Inflammatory macrophage (primary cell): Measurements from ENCODE around the gene SGO2.
"Not testable (repeated sequence)": the region's sequence is repeated elsewhere in the genome, so short reads cannot be mapped to it uniquely, and the experiment has no call there.

Source experiments
- DNase-seq, 2 donors: peaks; one replicate each; pipeline ENCODE4 v3.0.0-alpha.2; 2020 to 2022

Gene SGO2

GRCh38 chr2:200622106-200622505 lies 96.1 kb downstream of the SGO2 start:
- no peak for DNase-seq

- peak; percentile 30 to 54 for DNase-seq
These were observed 98.0 kb downstream of the SGO2 start for GRCh38 chr2:200624026-200624425.

- no peak for DNase-seq
These were observed 98.7 kb downstream of the SGO2 start for GRCh38 chr2:200624658-200625057.

GRCh38 chr2:200625282-200625681 lies 99.3 kb downstream of the SGO2 start:
- no peak for DNase-seq

GRCh38 chr2:200625958-200626363 lies 100.0 kb downstream of the SGO2 start:
- peak; percentile 60 for DNase-seq

GRCh38 chr2:200627110-200627770 lies 101.2 kb downstream of the SGO2 start:
- no peak for DNase-seq

- DNase-seq, result not testable (repeated sequence)
These were observed 102.5 kb downstream of the SGO2 start for GRCh38 chr2:200628461-200628860.

- DNase-seq, result no peak
These were observed 105.3 kb downstream of the SGO2 start for GRCh38 chr2:200631287-200631686.
